Right atrium auricular region (tissue), 2 donors: ENCODE data around the gene ZNF804B. TPM values are rescaled to one million over a fixed set of nuclear protein-coding genes. Genes with fewer than 3 reads are reported as not detected.

ENCODE experiments used
- DNase-seq: peaks from one replicate; pipeline ENCODE4 v3.0.0-alpha.2; 2019; ENCODE audit warnings: low spot score
- H3K27ac ChIP-seq, 2 donors: fragments of 200-600 bp; sonication (generic); 1 replicate in 1 of 2; 2 replicates in 1 of 2; pipeline ENCODE4 v1.5.1; 2016 to 2019
- H3K27me3 ChIP-seq, 2 donors: fragments of 200-600 bp; sonication (generic); one replicate each; pipeline versions ENCODE4 v1.5.1 to v1.6.0; 2017 to 2019
- H3K36me3 ChIP-seq: fragments of 200-600 bp; sonication (generic); one replicate; pipeline ENCODE4 v1.5.1; 2016
- H3K4me1 ChIP-seq, 2 donors: fragments of 200-600 bp; sonication (generic); one replicate each; pipeline versions ENCODE4 v1.5.1 to v1.6.0; 2017 to 2019
- H3K4me3 ChIP-seq, 2 donors: fragments of 200-600 bp; sonication (generic); 1 replicate in 1 of 2; 2 replicates in 1 of 2; pipeline ENCODE4 v1.5.1; 2017 to 2019; ENCODE audit warnings: mild to moderate bottlenecking in 1 of 2, moderate library complexity in 1 of 2
- H3K9me3 ChIP-seq, 2 donors: fragments of 200-600 bp; sonication (generic); one replicate each; pipeline ENCODE4 v1.5.1; 2019
- total RNA-seq, 2 donors: library from RNA; depleted of rRNA; stranded (reverse); fragments of >200 nt; gene quantifications; one replicate each; pipeline ENCODE4 v1.1.0, GENCODE V29; 2016
- TF ChIP-seq, protein P1 (sequence below), 2 donors: fragments of 200-600 bp; sonication (generic); IDR thresholded peaks; one replicate each; pipeline ENCODE4 v1.5.1; 2019; ENCODE audit warnings: antibody characterized with exemption in 2 of 2

ZNF804B gene
- total RNA-seq = under 1 TPM; 0.20 to 0.26 TPM

DNA sequence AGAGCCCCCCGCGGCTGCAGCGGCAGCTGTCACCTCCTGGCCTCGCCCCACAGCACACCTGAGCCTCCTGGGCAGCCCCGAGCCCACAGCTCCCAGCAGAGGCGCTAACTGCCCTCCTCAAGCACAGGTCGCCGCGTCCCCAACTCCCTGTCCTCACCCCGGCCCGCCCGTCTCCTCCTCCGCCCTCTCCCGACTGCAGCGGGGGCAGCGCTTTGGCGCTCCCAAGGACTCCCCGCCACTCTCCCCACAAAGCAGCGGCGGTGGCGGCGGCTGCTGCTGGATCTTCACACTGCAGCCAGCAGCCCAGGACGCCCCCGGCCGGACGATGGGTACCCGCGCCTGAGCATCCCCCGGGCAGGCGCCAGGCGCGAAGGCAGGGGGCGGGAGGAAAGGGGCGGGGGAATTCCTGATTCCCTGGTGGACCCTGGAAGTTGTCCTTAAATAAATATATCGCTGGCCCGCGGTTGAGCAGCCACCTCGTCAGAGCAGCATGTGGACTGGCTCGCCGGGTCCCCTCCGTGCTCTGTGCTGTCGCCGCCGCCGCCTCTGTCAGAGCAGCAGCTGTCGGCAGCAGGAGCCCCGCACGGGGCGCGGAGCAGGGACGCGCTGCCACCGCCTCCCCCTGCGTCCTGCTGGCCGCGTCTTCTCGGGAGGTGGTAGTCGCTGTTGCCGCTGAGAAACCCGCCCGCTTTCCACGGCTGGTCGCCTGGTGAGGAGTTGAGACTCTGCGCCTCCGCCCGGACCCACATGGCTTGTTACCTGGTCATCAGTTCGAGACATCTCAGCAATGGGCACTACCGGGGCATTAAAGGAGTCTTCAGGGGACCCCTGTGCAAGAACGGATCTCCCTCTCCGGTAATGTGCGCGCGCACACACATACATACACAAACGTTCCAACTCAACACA, at the start of gene ZNF804B:
TSS of gene ZNF804B (plus strand) at position 471 of the 906 bp plus-strand sequence. CDS start at position 748, 277 bp downstream.
- peaks cover 0 to 18% of the 10 kb centered on the region in 2 donors for H3K4me1 ChIP-seq
- no peak for DNase-seq

DNA sequence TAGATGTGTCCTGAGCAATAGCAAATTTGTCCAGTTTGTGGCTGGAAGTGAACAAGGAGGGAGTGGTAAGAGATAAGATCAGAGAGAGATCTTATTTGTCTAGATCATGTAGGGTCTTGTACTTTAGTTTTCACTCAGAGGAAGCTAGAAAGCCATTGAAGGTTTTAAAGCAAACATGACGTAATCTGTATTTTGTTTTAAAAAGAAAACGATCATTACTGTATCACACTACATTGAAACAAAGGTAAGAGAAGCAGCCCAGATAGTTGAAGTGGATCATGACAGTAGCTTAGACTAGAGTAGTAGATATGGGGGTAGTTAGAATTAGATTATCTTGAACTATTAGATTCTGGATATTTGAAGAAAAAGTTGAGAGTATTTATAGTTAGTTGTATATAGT, 23.6 kb upstream of the ZNF804B start:
- Histone ChIP-seq H3K36me3 (no peaks in the 10 kb centered on the region), H3K9me3 (no peaks in the 10 kb centered on the region), H3K4me1 (no peaks in the 10 kb centered on the region), H3K27me3 (no peaks in the 10 kb centered on the region), H3K27ac (no peak overlapping the region), H3K4me3 (no peak overlapping the region)
- DNase-seq = no peak
- TF ChIP-seq, protein P1, sequence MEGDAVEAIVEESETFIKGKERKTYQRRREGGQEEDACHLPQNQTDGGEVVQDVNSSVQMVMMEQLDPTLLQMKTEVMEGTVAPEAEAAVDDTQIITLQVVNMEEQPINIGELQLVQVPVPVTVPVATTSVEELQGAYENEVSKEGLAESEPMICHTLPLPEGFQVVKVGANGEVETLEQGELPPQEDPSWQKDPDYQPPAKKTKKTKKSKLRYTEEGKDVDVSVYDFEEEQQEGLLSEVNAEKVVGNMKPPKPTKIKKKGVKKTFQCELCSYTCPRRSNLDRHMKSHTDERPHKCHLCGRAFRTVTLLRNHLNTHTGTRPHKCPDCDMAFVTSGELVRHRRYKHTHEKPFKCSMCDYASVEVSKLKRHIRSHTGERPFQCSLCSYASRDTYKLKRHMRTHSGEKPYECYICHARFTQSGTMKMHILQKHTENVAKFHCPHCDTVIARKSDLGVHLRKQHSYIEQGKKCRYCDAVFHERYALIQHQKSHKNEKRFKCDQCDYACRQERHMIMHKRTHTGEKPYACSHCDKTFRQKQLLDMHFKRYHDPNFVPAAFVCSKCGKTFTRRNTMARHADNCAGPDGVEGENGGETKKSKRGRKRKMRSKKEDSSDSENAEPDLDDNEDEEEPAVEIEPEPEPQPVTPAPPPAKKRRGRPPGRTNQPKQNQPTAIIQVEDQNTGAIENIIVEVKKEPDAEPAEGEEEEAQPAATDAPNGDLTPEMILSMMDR (IDR thresholded peaks at IDR 0.05) = no peak

More for the DNA sequence above, at the start of gene ZNF804B:
- H3K36me3 ChIP-seq = no peaks in the 10 kb centered on the region
- no peak within 1 kb of the TSS for H3K27ac ChIP-seq
- H3K27me3 ChIP-seq = peaks cover 0 to 6% of the 10 kb centered on the region in 2 donors
- H3K9me3 ChIP-seq = no peaks in the 10 kb centered on the region
- peak within 1 kb of the TSS; percentile 12 to 54 for H3K4me3 ChIP-seq
- TF ChIP-seq, protein P1 (IDR thresholded peaks at IDR 0.05) = no peak

DNA sequence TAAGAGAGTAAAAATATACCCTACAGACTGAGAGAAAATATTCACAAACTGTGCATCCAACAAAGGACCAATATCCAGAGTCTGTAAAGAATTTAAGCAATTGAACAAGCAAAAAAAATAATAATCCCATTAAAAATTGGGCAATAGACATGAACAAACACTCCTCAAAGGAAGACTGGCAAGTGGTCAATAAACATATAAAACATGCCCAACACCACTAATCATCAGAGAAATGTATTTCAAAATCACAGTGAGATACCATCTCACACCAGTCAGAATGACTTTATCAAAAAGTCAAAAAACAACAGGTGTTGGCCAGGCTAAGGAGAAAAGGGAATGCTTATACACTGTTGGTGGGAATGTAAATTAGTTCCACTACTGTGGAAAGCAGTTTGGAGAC, 21.9 kb upstream of the ZNF804B start:
- no peaks in the 10 kb centered on the region for H3K9me3 ChIP-seq
- no peak overlapping the region for H3K4me3 ChIP-seq
- no peaks in the 10 kb centered on the region for H3K27me3 ChIP-seq
- TF ChIP-seq, protein P1 (IDR thresholded peaks at IDR 0.05) = no peak
- H3K36me3 ChIP-seq = no peaks in the 10 kb centered on the region
- no peaks in the 10 kb centered on the region for H3K4me1 ChIP-seq
- DNase-seq = no peak
- no peak overlapping the region for H3K27ac ChIP-seq

DNA sequence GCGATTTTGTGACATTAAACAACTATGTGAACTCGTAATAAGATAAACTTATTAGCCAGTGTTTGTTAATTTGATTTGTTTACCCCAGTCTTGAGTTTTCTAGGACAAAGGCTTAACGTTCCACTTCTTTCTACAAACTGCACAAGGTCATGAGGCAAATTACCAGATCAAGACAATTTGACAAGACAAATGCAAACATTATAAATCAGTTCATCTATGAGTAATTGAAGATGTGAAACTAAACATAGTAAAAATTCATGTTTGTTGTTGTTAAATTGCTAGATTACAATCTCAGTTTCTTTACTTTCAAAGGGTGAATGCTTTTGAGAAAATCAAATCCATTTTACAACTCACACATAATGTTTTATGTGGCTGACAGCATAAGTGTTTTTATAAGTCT, 13.4 kb upstream of the ZNF804B start:
- Histone ChIP-seq H3K9me3 (peaks cover 0 to 2% of the 10 kb centered on the region in 2 donors), H3K27ac (no peak overlapping the region), H3K4me1 (no peaks in the 10 kb centered on the region), H3K4me3 (no peak overlapping the region), H3K36me3 (no peaks in the 10 kb centered on the region), H3K27me3 (no peaks in the 10 kb centered on the region)
- TF ChIP-seq, protein P1 (IDR thresholded peaks at IDR 0.05) = no peak
- no peak for DNase-seq

DNA sequence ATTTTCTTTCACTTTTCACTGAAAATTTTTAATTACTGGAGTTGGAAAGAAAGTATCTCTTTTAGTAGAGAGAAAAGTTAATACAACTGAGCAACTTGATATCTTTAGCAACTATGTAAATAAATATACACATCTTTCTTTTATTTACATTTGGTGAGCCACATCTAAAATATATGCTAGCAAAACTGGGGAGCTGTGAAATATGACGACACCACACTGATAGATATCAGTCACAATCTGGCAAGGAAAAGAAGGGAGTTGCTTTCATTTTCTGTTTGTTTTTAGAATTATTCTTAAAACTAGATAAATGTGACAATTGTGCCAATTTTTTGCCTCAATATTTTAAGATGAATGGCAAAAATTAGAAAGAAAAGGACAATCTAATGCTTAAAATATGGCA, 2.7 kb upstream of the ZNF804B start:
- H3K27me3 ChIP-seq = peaks cover 0 to 6% of the 10 kb centered on the region in 2 donors

More for the DNA sequence above, 2.7 kb upstream of the ZNF804B start:
- Histone ChIP-seq H3K27ac (no peak overlapping the region), H3K36me3 (no peaks in the 10 kb centered on the region), H3K4me3 (no peak overlapping the region), H3K9me3 (no peaks in the 10 kb centered on the region), H3K4me1 (peaks cover 0 to 18% of the 10 kb centered on the region in 2 donors)
- TF ChIP-seq, protein P1 (IDR thresholded peaks at IDR 0.05) = no peak
- DNase-seq = no peak
